OCI-LY7 (cell line): ENCODE data around the gene HERPUD2. TPM values are rescaled to one million over a fixed set of nuclear protein-coding genes. Genes with fewer than 3 reads are reported as not detected.
A peak's percentile ranks its signal among the peaks of the same experiment; 100 is the strongest.

Source experiments
- BruUV-seq: library from RNA; stranded (reverse); fragments of 400-500 nt; replicated peaks from 2 replicates; lab custom pipeline; 2021; lab: Mats Ljungman, UMichigan
- CTCF ChIA-PET: fragments of 300-600 bp; sonication (Branson Sonifier 250); formaldehyde crosslinking; loops from one replicate; lab custom pipeline; 2022; ENCODE audit warnings: antibody characterized with exemption; ENCODE audit not compliant: unreplicated experiment; lab: Charles Lee
- POLR2A ChIA-PET: fragments of 300-600 bp; sonication (Branson Sonifier 250); formaldehyde crosslinking; loops from one replicate; lab custom pipeline; 2022; ENCODE audit warnings: antibody characterized with exemption; lab: Charles Lee
- DNase-seq: peaks from one replicate; pipeline ENCODE4 v3.0.0-alpha.2; 2015; ENCODE audit warnings: low spot score
- H2AFZ ChIP-seq: fragments of 200-600 bp; sonication (generic), shearing (Covaris generic); 2 replicates; pipeline ENCODE4 v1.6.1; 2014; ENCODE audit warnings: mild to moderate bottlenecking, antibody characterized with exemption, low read length, moderate library complexity
- H3K27ac ChIP-seq: fragments of 200-600 bp; sonication (generic); 2 replicates; pipeline ENCODE4 v1.5.1; 2014; ENCODE audit warnings: mixed run types, low read depth, mild to moderate bottlenecking, moderate library complexity, low read length, inconsistent platforms; ENCODE audit not compliant: poor library complexity, severe bottlenecking
- H3K36me3 ChIP-seq: fragments of 200-600 bp; sonication (generic); 2 replicates; pipeline ENCODE4 v1.6.1; 2014; ENCODE audit warnings: mild to moderate bottlenecking, antibody characterized with exemption, low read length, moderate library complexity, mixed read lengths; ENCODE audit not compliant: insufficient read depth
- H3K4me1 ChIP-seq: fragments of 200-600 bp; sonication (generic); 2 replicates; pipeline ENCODE4 v1.5.1; 2014; ENCODE audit warnings: mild to moderate bottlenecking, low read length; ENCODE audit not compliant: insufficient read depth, poor library complexity, severe bottlenecking
- H3K4me2 ChIP-seq: fragments of 200-600 bp; sonication (generic); 2 replicates; pipeline ENCODE4 v1.6.1; 2014; ENCODE audit warnings: mild to moderate bottlenecking, low read length
- H3K4me3 ChIP-seq: fragments of 200-600 bp; sonication (generic); 2 replicates; pipeline ENCODE4 v1.5.1; 2014; ENCODE audit warnings: mild to moderate bottlenecking, low read depth, low read length; ENCODE audit not compliant: poor library complexity, severe bottlenecking
- H3K79me2 ChIP-seq: fragments of 200-600 bp; sonication (generic); 2 replicates; pipeline ENCODE4 v1.6.1; 2016; ENCODE audit warnings: low read depth, mild to moderate bottlenecking, low read length, moderate library complexity, mixed read lengths; ENCODE audit not compliant: insufficient read depth
- H3K9me2 ChIP-seq: fragments of 200-600 bp; sonication (generic); 2 replicates; pipeline ENCODE4 v1.6.1; 2016; ENCODE audit warnings: mild to moderate bottlenecking, low read length, mixed read lengths; ENCODE audit not compliant: insufficient read depth
- H3K9me3 ChIP-seq: fragments of 200-600 bp; sonication (generic); 2 replicates; pipeline ENCODE4 v1.6.1; 2014; ENCODE audit warnings: mild to moderate bottlenecking, mixed run types, low read length, mixed read lengths
- H4K20me1 ChIP-seq: fragments of 200-600 bp; sonication (generic); 2 replicates; pipeline ENCODE4 v1.6.1; 2014; ENCODE audit warnings: mild to moderate bottlenecking, antibody characterized with exemption, low read length, moderate library complexity, mixed read lengths; ENCODE audit not compliant: insufficient read depth
- CTCF ChIP-seq: fragments of 200-600 bp; sonication (generic); conservative IDR thresholded peaks from 2 replicates; pipeline ENCODE4 v1.5.1; 2014; ENCODE audit warnings: mild to moderate bottlenecking, antibody characterized with exemption, low read length, moderate library complexity, mixed read lengths
- EZH2phosphoT487 ChIP-seq: fragments of 200-600 bp; sonication (generic); IDR thresholded peaks from 2 replicates; pipeline ENCODE4 v1.6.1; 2018; ENCODE audit warnings: low read depth, borderline replicate concordance, mild to moderate bottlenecking, mixed run types, antibody characterized with exemption, low read length, moderate library complexity, mixed read lengths
- intact Hi-C: fragments of 100-400 bp; cut with micrococcal nuclease; formaldehyde crosslinking; loops from one replicate; pipeline ENCODE4 v1.10.0; 2022; ENCODE audit not compliant: unreplicated experiment
- total RNA-seq, 2 experiments: library from RNA; depleted of rRNA in 1 of 2; stranded (reverse); fragments of >200 nt in 1 of 2; shearing (Covaris generic) in 1 of 2; gene quantifications; 2 replicates each; pipeline ENCODE4 v1.2.3, GENCODE V29; 2014 to 2022

The HERPUD2 gene
- total RNA-seq, 2 experiments from 2014 or later = 11.9 to 20.6 TPM

- POLR2A ChIA-PET = interaction anchor here (1.0 to 11.4 kb wide), 4 partner anchors 7 to 33 kb away, joined by 3 to 148 read pairs (median 31); no protein-coding TSS in a partner anchor
- peak overlapping the region; percentile 35 for H3K27ac ChIP-seq
- BruUV-seq = no TSS peak
- H3K9me2 ChIP-seq = no peaks in the 10 kb centered on the region
- no peak for DNase-seq
- peaks cover 6% of the 10 kb centered on the region; the same call in 1 of the 2 replicates for H3K9me3 ChIP-seq
- peaks cover 74% of the 10 kb centered on the region for H3K4me1 ChIP-seq
- no peak overlapping the region for H3K4me3 ChIP-seq
- CTCF ChIA-PET = no interaction called here
- no peaks in the 10 kb centered on the region for H4K20me1 ChIP-seq
- no peaks in the 10 kb centered on the region for H3K79me2 ChIP-seq
- peak overlapping the region; percentile 79 for H2AFZ ChIP-seq
- intact Hi-C loops = loop anchor here (10.0 kb wide), 1 partner anchor 434 kb away; the partner anchor contains the start of gene EEPD1
- peak overlapping the region; percentile 62 for H3K4me2 ChIP-seq
- H3K36me3 ChIP-seq = no peaks in the 10 kb centered on the region
- TF ChIP-seq EZH2phosphoT487 (no peak), CTCF (no peak)
These were observed 26.4 kb upstream of the HERPUD2 start for GRCh38 chr7:35721288-35721687.

GRCh38 chr7:35720849-35721248, 25.9 kb upstream of the HERPUD2 start:
- Histone ChIP-seq H4K20me1 (no peaks in the 10 kb centered on the region), H3K9me2 (no peaks in the 10 kb centered on the region), H3K79me2 (no peaks in the 10 kb centered on the region), H3K36me3 (no peaks in the 10 kb centered on the region), H3K27ac (no peak overlapping the region), H3K4me2 (peak overlapping the region; percentile 62), H3K4me3 (no peak overlapping the region), H2AFZ (peak overlapping the region; percentile 79), H3K9me3 (peaks cover 6% of the 10 kb centered on the region; the same call in 1 of the 2 replicates), H3K4me1 (peaks cover 74% of the 10 kb centered on the region)
- CTCF ChIA-PET = no interaction called here
- DNase-seq = no peak
- TF ChIP-seq CTCF (no peak), EZH2phosphoT487 (no peak)
- BruUV-seq = no TSS peak
- intact Hi-C loops = loop anchor here (10.0 kb wide), 1 partner anchor 434 kb away; the partner anchor contains the start of gene EEPD1
- POLR2A ChIA-PET = interaction anchor here (0.9 to 11.4 kb wide), 5 partner anchors 8 to 79 kb away, joined by 3 to 148 read pairs (median 4); no protein-coding TSS in a partner anchor

- Histone ChIP-seq H2AFZ (peak overlapping the region; percentile 38), H3K79me2 (no peaks in the 10 kb centered on the region), H3K4me1 (peaks cover 75% of the 10 kb centered on the region), H3K9me2 (no peaks in the 10 kb centered on the region), H3K4me3 (no peak overlapping the region), H3K36me3 (no peaks in the 10 kb centered on the region), H3K9me3 (peaks cover 6% of the 10 kb centered on the region; the same call in 1 of the 2 replicates), H3K27ac (no peak overlapping the region), H4K20me1 (no peaks in the 10 kb centered on the region), H3K4me2 (no peak overlapping the region)
- intact Hi-C loops = loop anchor here (10.0 kb wide), 1 partner anchor 435 kb away; the partner anchor contains the start of gene EEPD1
- TF ChIP-seq CTCF = no peak
- no peak for TF ChIP-seq EZH2phosphoT487
- no TSS peak for BruUV-seq
- CTCF ChIA-PET = no interaction called here
- no peak for DNase-seq
- POLR2A ChIA-PET = interaction anchor here (0.5 to 6.4 kb wide), 3 partner anchors 9 to 448 kb away, joined by 3 to 58 read pairs (median 4); no protein-coding TSS in a partner anchor
These were observed 25.1 kb upstream of the HERPUD2 start for GRCh38 chr7:35720032-35720431.
